ENCODE measurements around the gene GFER. TPM values are rescaled to one million over a fixed set of nuclear protein-coding genes. Genes with fewer than 3 reads are reported as not detected.

Gene GFER
- total RNA-seq, 1 experiment from 2014 or later: 58.5 TPM

DNA sequence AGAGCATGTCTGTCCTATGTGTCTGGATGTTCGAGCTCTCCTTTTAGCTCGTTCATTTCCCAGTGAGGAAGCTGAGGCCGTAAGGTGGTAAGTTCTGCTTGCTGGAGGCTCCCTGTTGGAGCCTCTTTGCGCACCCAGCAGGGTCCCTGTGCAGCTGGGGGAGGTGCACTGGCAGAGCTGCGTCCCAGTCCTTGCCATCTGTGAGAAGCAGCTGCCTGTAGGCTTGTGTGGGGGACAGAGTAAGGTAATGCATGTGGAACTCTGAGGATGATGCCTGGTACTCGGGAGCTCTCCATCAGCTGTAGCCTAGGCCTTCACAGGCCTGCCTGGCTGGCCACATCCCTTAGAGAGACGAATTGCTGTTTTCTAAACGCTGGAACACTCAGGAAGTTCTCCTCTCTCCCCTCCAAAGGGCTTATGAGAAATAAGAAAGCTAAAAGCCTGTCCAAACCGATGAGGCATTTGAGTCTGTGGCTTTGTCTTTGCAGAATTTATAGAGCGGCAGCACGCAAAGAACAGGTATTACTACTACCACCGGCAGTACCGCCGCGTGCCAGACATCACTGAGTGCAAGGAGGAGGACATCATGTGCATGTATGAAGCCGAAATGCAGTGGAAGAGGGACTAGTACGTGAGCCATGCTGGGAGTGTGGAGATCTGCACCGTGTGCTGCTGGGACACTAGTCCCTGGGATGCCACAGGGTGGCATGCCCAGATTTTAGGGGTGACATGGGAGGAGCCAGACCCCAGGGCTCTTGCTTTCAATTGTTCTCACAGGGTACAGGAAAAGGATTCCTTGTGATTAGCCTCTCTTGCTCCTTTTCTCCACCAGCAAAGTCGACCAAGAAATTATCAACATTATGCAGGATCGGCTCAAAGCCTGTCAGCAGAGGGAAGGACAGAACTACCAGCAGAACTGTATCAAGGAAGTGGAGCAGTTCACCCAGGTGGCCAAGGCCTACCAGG lies 23.0 kb upstream of the GFER start (continued):
- TF ChIP-seq E2F1 (CRISPR knock-in tag; IDR thresholded peaks at IDR 0.05) (no peak), NR2C2 (CRISPR knock-in tag; IDR thresholded peaks at IDR 0.05) (no peak), NR1H2 (CRISPR knock-in tag; IDR thresholded peaks at IDR 0.05) (no peak), TCF7 (CRISPR knock-in tag; IDR thresholded peaks at IDR 0.05; ENCODE audit: low read depth) (peak; percentile 35; the same call in 1 of the 2 replicates), IRF1 (CRISPR knock-in tag; IDR thresholded peaks at IDR 0.05) (no peak), ZNF232 (CRISPR knock-in tag; IDR thresholded peaks at IDR 0.05) (0 out of 2 replicates have a peak, but pooled peaks have one; percentile 60), SP1 (CRISPR knock-in tag; conservative IDR thresholded peaks at IDR 0.05) (0 out of 2 replicates have a peak, but pooled peaks have one; percentile 25), ATF2 (CRISPR knock-in tag; IDR thresholded peaks at IDR 0.05; ENCODE audit: borderline replicate concordance, low read depth) (no peak), GRHL2 (CRISPR knock-in tag; IDR thresholded peaks at IDR 0.05; ENCODE audit: insufficient replicate concordance, severe bottlenecking) (no peak)
- TF ChIP-seq, protein P1, sequence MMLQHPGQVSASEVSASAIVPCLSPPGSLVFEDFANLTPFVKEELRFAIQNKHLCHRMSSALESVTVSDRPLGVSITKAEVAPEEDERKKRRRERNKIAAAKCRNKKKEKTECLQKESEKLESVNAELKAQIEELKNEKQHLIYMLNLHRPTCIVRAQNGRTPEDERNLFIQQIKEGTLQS (CRISPR knock-in tag; conservative IDR thresholded peaks at IDR 0.05): no peak
- TF ChIP-seq, protein P2, sequence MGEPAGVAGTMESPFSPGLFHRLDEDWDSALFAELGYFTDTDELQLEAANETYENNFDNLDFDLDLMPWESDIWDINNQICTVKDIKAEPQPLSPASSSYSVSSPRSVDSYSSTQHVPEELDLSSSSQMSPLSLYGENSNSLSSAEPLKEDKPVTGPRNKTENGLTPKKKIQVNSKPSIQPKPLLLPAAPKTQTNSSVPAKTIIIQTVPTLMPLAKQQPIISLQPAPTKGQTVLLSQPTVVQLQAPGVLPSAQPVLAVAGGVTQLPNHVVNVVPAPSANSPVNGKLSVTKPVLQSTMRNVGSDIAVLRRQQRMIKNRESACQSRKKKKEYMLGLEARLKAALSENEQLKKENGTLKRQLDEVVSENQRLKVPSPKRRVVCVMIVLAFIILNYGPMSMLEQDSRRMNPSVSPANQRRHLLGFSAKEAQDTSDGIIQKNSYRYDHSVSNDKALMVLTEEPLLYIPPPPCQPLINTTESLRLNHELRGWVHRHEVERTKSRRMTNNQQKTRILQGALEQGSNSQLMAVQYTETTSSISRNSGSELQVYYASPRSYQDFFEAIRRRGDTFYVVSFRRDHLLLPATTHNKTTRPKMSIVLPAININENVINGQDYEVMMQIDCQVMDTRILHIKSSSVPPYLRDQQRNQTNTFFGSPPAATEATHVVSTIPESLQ (CRISPR knock-in tag; IDR thresholded peaks at IDR 0.05): no peak
- TF ChIP-seq, protein P3, sequence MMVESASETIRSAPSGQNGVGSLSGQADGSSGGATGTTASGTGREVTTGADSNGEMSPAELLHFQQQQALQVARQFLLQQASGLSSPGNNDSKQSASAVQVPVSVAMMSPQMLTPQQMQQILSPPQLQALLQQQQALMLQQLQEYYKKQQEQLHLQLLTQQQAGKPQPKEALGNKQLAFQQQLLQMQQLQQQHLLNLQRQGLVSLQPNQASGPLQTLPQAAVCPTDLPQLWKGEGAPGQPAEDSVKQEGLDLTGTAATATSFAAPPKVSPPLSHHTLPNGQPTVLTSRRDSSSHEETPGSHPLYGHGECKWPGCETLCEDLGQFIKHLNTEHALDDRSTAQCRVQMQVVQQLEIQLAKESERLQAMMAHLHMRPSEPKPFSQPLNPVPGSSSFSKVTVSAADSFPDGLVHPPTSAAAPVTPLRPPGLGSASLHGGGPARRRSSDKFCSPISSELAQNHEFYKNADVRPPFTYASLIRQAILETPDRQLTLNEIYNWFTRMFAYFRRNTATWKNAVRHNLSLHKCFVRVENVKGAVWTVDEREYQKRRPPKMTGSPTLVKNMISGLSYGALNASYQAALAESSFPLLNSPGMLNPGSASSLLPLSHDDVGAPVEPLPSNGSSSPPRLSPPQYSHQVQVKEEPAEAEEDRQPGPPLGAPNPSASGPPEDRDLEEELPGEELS (CRISPR knock-in tag; IDR thresholded peaks at IDR 0.05): no peak

DNA sequence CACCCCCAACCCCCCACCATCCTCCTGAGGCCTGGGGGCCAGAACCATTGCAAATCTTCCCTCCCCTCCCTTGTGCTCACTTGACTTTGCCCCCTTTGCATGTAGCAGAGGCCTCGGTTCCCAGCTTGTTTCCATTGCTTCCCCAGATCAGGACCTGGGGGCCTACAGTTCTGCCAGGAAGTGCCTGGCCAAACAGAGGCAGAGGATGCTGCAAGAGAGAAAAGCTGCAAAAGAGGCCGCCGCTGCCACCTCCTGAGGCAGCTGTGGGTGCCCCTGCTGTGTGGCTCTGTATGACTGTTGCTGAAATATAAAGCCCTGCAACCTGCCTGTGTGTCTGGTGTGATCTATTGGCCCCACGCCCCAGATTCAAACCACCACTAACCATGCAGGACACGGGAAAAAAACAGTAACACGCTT lies 22.3 kb upstream of the GFER start:
- POLR2A ChIA-PET: interaction anchor here (0.7 to 2.0 kb wide), 5 partner anchors 9 to 194 kb away, joined by 3 to 10 read pairs (median 5); partner anchors contain the start of genes NTHL1, TBL3, TRAF7 and TSC2
- Mint-ChIP-seq H3K4me1 (peaks cover 39% of the 10 kb centered on the region), H3K4me3 (peak overlapping the region; percentile 94), H3K36me3 (peaks cover 35% of the 10 kb centered on the region), H3K27me3 (ENCODE audit: low read depth) (peaks cover 3% of the 10 kb centered on the region; the same call in 1 of the 2 replicates), H3K9me3 (no peaks in the 10 kb centered on the region), H3K27ac (peak overlapping the region; percentile 82; the same call in 1 of the 2 replicates)
- CTCF ChIA-PET: interaction anchor here (1.0 to 1.7 kb wide), 4 partner anchors 15 to 38 kb away, joined by 3 to 5 read pairs (median 4); no protein-coding TSS in a partner anchor
- no peak for DNase-seq (ENCODE audit: low spot score)
- peak; percentile 2 for ATAC-seq
- TF ChIP-seq ESRRA (CRISPR knock-in tag; IDR thresholded peaks at IDR 0.05; ENCODE audit: borderline replicate concordance) (no peak), NFATC4 (CRISPR knock-in tag; IDR thresholded peaks at IDR 0.05) (peak; percentile 11; the same call in 1 of the 2 replicates), ELF4 (CRISPR knock-in tag; IDR thresholded peaks at IDR 0.05; ENCODE audit: low read depth) (no peak), NR3C1 (CRISPR knock-in tag; conservative IDR thresholded peaks at IDR 0.05; ENCODE audit: low read depth) (no peak), SMAD3 (CRISPR knock-in tag; IDR thresholded peaks at IDR 0.05; ENCODE audit: borderline replicate concordance) (0 out of 2 replicates have a peak, but pooled peaks have one; percentile 32)
- TF ChIP-seq, protein P4, sequence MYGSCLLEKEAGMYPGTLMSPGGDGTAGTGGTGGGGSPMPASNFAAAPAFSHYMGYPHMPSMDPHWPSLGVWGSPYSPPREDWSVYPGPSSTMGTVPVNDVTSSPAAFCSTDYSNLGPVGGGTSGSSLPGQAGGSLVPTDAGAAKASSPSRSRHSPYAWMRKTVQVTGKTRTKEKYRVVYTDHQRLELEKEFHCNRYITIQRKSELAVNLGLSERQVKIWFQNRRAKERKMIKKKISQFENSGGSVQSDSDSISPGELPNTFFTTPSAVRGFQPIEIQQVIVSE (CRISPR knock-in tag; IDR thresholded peaks at IDR 0.05; ENCODE audit: borderline replicate concordance): no peak
- TF ChIP-seq, protein P5, sequence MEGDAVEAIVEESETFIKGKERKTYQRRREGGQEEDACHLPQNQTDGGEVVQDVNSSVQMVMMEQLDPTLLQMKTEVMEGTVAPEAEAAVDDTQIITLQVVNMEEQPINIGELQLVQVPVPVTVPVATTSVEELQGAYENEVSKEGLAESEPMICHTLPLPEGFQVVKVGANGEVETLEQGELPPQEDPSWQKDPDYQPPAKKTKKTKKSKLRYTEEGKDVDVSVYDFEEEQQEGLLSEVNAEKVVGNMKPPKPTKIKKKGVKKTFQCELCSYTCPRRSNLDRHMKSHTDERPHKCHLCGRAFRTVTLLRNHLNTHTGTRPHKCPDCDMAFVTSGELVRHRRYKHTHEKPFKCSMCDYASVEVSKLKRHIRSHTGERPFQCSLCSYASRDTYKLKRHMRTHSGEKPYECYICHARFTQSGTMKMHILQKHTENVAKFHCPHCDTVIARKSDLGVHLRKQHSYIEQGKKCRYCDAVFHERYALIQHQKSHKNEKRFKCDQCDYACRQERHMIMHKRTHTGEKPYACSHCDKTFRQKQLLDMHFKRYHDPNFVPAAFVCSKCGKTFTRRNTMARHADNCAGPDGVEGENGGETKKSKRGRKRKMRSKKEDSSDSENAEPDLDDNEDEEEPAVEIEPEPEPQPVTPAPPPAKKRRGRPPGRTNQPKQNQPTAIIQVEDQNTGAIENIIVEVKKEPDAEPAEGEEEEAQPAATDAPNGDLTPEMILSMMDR (IDR thresholded peaks at IDR 0.05): no peak
- TF ChIP-seq, protein P6, sequence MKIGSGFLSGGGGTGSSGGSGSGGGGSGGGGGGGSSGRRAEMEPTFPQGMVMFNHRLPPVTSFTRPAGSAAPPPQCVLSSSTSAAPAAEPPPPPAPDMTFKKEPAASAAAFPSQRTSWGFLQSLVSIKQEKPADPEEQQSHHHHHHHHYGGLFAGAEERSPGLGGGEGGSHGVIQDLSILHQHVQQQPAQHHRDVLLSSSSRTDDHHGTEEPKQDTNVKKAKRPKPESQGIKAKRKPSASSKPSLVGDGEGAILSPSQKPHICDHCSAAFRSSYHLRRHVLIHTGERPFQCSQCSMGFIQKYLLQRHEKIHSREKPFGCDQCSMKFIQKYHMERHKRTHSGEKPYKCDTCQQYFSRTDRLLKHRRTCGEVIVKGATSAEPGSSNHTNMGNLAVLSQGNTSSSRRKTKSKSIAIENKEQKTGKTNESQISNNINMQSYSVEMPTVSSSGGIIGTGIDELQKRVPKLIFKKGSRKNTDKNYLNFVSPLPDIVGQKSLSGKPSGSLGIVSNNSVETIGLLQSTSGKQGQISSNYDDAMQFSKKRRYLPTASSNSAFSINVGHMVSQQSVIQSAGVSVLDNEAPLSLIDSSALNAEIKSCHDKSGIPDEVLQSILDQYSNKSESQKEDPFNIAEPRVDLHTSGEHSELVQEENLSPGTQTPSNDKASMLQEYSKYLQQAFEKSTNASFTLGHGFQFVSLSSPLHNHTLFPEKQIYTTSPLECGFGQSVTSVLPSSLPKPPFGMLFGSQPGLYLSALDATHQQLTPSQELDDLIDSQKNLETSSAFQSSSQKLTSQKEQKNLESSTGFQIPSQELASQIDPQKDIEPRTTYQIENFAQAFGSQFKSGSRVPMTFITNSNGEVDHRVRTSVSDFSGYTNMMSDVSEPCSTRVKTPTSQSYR (CRISPR knock-in tag; IDR thresholded peaks at IDR 0.05): 0 out of 2 replicates have a peak, but pooled peaks have one; percentile 46
